CD4-positive, alpha-beta memory T cell (primary cell): ENCODE results near the gene ZDHHC5. TPM values are rescaled to one million over a fixed set of nuclear protein-coding genes. Genes with fewer than 3 reads are reported as not detected.
"Not testable (repeated sequence)": the region's sequence is repeated elsewhere in the genome, so short reads cannot be mapped to it uniquely, and the experiment has no call there.

ENCODE experiments used
- CTCF ChIA-PET: fragments of 350-600 bp; sonication (Branson Sonifier 250); formaldehyde crosslinking; loops from one replicate; lab custom pipeline; 2021; ENCODE audit warnings: inconsistent platforms; ENCODE audit not compliant: partially characterized antibody; lab: Charles Lee
- POLR2A ChIA-PET: fragments of 350-600 bp; sonication (Branson Sonifier 250); formaldehyde crosslinking; loops from one replicate; lab custom pipeline; 2021; ENCODE audit not compliant: partially characterized antibody; lab: Charles Lee
- DNase-seq, 5 donors: peaks; one replicate each; pipeline versions ENCODE4 v3.0.0 to v3.0.0-alpha.2; 2020 to 2022; ENCODE audit warnings: mixed read lengths in 1 of 5
- H3K27ac ChIP-seq: one replicate; pipeline ENCODE4 v1.7.0; 2013; ENCODE audit warnings: low read depth, low read length
- H3K27me3 ChIP-seq: 2 replicates; pipeline ENCODE4 v1.7.0; 2013; ENCODE audit warnings: mild to moderate bottlenecking, low read length, moderate library complexity; ENCODE audit not compliant: insufficient read depth
- H3K36me3 ChIP-seq: 2 replicates; pipeline ENCODE4 v1.7.0; 2013; ENCODE audit warnings: mild to moderate bottlenecking, low read length, moderate library complexity; ENCODE audit not compliant: insufficient read depth
- H3K4me1 ChIP-seq: 2 replicates; pipeline ENCODE4 v1.7.0; 2013; ENCODE audit warnings: mild to moderate bottlenecking, low read length, moderate library complexity; ENCODE audit not compliant: insufficient read depth
- H3K4me3 ChIP-seq, 2 donors: one replicate each; pipeline ENCODE4 v1.7.0; 2013; ENCODE audit warnings: low read length in 2 of 2, mild to moderate bottlenecking in 1 of 2
- H3K9me3 ChIP-seq, 2 donors: one replicate each; pipeline ENCODE4 v1.7.0; 2013; ENCODE audit warnings: low read length in 2 of 2, control low read depth in 1 of 2; ENCODE audit not compliant: control insufficient read depth in 1 of 2
- H3K27ac Mint-ChIP-seq, 7 donors: one replicate each; pipeline ENCODE4 v1.8.0; 2020 to 2021; ENCODE audit warnings: mixed read lengths in 7 of 7, mild to moderate bottlenecking in 6 of 7, inconsistent platforms in 3 of 7, moderate library complexity in 3 of 7
- H3K27me3 Mint-ChIP-seq, 2 donors: one replicate each; pipeline ENCODE4 v1.8.0; 2020 to 2021; ENCODE audit warnings: mixed read lengths in 2 of 2
- H3K36me3 Mint-ChIP-seq, 2 donors: one replicate each; pipeline ENCODE4 v1.8.0; 2020 to 2021; ENCODE audit warnings: mixed read lengths in 2 of 2, inconsistent platforms in 1 of 2, mild to moderate bottlenecking in 1 of 2
- H3K4me1 Mint-ChIP-seq, 4 donors: one replicate each; pipeline ENCODE4 v1.8.0; 2020 to 2021; ENCODE audit warnings: mixed read lengths in 4 of 4, mild to moderate bottlenecking in 1 of 4
- H3K4me3 Mint-ChIP-seq, 8 donors: one replicate each; pipeline ENCODE4 v1.8.0; 2020 to 2021; ENCODE audit warnings: mixed read lengths in 8 of 8, mild to moderate bottlenecking in 7 of 8, moderate library complexity in 6 of 8, inconsistent platforms in 3 of 8
- H3K9me3 Mint-ChIP-seq, 8 donors: one replicate each; pipeline ENCODE4 v1.8.0; 2020 to 2021; ENCODE audit warnings: mixed read lengths in 8 of 8, mild to moderate bottlenecking in 5 of 8, inconsistent platforms in 3 of 8, moderate library complexity in 1 of 8
- intact Hi-C: fragments of 100-400 bp; cut with micrococcal nuclease; formaldehyde crosslinking; loops from one replicate; pipeline ENCODE4 v1.15.1; 2023
- polyA plus RNA-seq, 2 donors: library from polyadenylated mRNA; unstranded; fragments of 300-500 nt; fragmentation: Illumina TruSeq; gene quantifications; one replicate each; pipeline ENCODE4 v1.2.3, GENCODE V29; 2021
- total RNA-seq, 2 experiments: library from RNA; stranded (reverse); gene quantifications; one replicate each; pipeline ENCODE4 v1.2.3, GENCODE V29; 2021

Gene ZDHHC5
- total and polyA plus RNA-seq, 4 experiments from 2014 or later: 30.4 to 75.8 (median 58.9) TPM

DNA sequence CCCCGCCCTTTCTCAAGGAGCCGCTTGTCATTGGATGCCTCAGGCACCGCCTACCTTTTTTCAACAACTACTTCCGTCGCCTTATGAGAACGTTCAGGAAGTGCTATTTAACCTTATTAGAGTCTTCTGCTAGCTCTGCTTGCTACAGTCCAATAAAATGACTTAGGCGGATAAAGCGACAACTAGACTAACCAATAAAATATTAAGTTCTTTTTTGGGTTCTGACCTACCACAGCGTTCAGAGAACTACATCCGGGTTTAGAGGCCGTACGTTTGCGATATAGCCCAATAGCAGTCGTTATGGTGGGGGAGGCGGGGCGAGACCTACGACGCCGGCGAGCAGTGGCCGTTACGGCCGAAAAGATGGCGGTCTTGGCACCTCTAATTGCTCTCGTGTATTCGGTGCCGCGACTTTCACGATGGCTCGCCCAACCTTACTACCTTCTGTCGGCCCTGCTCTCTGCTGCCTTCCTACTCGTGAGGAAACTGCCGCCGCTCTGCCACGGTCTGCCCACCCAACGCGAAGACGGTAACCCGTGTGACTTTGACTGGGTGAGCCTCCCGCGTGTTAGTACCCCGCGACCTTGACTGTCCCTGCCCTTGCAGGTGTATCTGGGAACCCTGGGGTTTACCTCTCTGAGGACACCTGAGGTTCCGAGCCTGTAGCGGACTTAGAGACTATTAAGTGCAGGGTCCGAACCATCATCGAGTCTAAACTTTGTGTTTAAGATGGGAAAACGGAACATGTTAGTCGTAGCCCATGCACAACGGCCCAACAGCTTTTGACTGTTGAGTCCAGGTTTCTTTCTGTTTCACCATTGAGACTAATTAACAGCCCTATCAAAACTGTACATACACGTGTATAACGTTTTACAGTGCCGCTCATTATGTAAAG lies 44.6 kb downstream of the ZDHHC5 start, which contains the start of gene TMX2:
TSS of gene TMX2 (plus strand) at position 338 of the 895 bp plus-strand sequence. CDS start at position 364, 26 bp downstream.
- H3K4me3 Mint-ChIP-seq: peak within 1 kb of the TSS; percentile 93 to 99 (median 98)
- peak within 1 kb of the TSS; percentile 91 to 99 (median 98) for H3K27ac Mint-ChIP-seq
- Histone ChIP-seq H3K27ac (peak within 1 kb of the TSS; percentile 96), H3K9me3 (no peaks in the 10 kb centered on the region), H3K4me1 (peaks cover 34% of the 10 kb centered on the region), H3K4me3 (peak within 1 kb of the TSS; percentile 92 to 96), H3K27me3 (no peaks in the 10 kb centered on the region), H3K36me3 (no peaks in the 10 kb centered on the region)
- peaks cover 0 to 27% of the 10 kb centered on the region in 2 donors for H3K36me3 Mint-ChIP-seq
- POLR2A ChIA-PET: interaction anchor here (0.6 to 3.7 kb wide), 20 partner anchors 9 to 866 kb away, joined by 3 to 29 read pairs (median 4); partner anchors contain the start of genes BTBD18, SELENOH, SSRP1 and TIMM10
- intact Hi-C loops: loop anchor here (1.0 to 10.0 kb wide), 12 partner anchors 29 to 1956 kb away; partner anchors contain the start of genes CLP1, FAM111A, PATL1 and SELENOH
- peak; percentile 89 to 97 (median 94) for DNase-seq
- CTCF ChIA-PET: interaction anchor here (0.9 to 5.3 kb wide), 5 partner anchors 88 to 219 kb away, joined by 3 to 30 read pairs (median 5); partner anchors contain the start of gene UBE2L6
- H3K9me3 Mint-ChIP-seq: no peaks in the 10 kb centered on the region
- peaks cover 30 to 64% (median 43%) of the 10 kb centered on the region in 4 donors for H3K4me1 Mint-ChIP-seq
- H3K27me3 Mint-ChIP-seq: no peaks in the 10 kb centered on the region

DNA sequence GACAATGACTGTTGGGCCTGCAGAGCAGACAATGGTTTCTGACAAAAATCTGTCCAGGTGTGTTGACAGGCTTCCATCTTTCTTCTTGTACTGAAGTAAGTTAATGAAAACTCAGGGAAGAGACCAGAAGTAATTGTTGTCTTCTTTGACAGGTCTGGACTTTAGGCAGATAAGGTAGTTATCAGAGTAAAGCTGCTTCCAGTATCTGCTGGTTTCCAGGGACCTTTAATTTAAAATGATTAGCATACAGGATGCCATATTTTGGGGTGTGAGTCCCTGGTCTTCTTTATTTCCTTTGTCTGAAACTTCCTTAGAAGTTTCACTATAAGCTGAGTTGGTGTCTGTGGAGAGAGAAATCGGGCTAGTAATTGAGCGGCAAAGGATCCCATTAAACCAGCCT lies 45.9 kb downstream of the ZDHHC5 start:
- no peak overlapping the region for H3K27ac ChIP-seq
- ChIA-PET POLR2A (interaction anchor here (0.6 to 3.7 kb wide), 5 partner anchors 22 to 865 kb away, joined by 3 to 25 read pairs (median 3); partner anchors contain the start of genes SELENOH, ZDHHC5 and ZFP91), CTCF (interaction anchor here (0.8 to 2.2 kb wide), 5 partner anchors 12 to 146 kb away, joined by 3 to 20 read pairs (median 4); partner anchors contain the start of gene UBE2L6)
- H3K9me3 ChIP-seq: no peaks in the 10 kb centered on the region
- peak overlapping the region; percentile 93 to 99 (median 98) for H3K4me3 Mint-ChIP-seq
- H3K27ac Mint-ChIP-seq: peak overlapping the region in 5 of 7 donors; percentile 7 to 97 (median 91)
- peaks cover 34% of the 10 kb centered on the region for H3K4me1 ChIP-seq
- peaks cover 7 to 26% of the 10 kb centered on the region in 2 donors for H3K36me3 Mint-ChIP-seq
- no peaks in the 10 kb centered on the region for H3K36me3 ChIP-seq
- H3K27me3 ChIP-seq: no peaks in the 10 kb centered on the region
- no peaks in the 10 kb centered on the region for H3K9me3 Mint-ChIP-seq
- peaks cover 24 to 64% (median 40%) of the 10 kb centered on the region in 4 donors for H3K4me1 Mint-ChIP-seq
- H3K27me3 Mint-ChIP-seq: no peaks in the 10 kb centered on the region
- no peak for DNase-seq
- intact Hi-C loops: loop anchor here (2.0 to 10.0 kb wide), 3 partner anchors 1428 to 1955 kb away; partner anchors contain the start of genes FAM111A and PATL1
- H3K4me3 ChIP-seq: no peak overlapping the region

GRCh38 chr11:57716726-57717125 lies 48.8 kb downstream of the ZDHHC5 start:
- H3K27ac ChIP-seq, H3K27ac Mint-ChIP-seq, H3K4me3 ChIP-seq, H3K27me3 Mint-ChIP-seq, POLR2A ChIA-PET, H3K9me3 Mint-ChIP-seq, H3K9me3 ChIP-seq, H3K36me3 ChIP-seq, CTCF ChIA-PET, H3K27me3 ChIP-seq, DNase-seq, H3K4me3 Mint-ChIP-seq: not testable (repeated sequence)
- Mint-ChIP-seq H3K36me3 (peaks cover 7 to 22% of the 10 kb centered on the region in 2 donors), H3K4me1 (peaks cover 15 to 41% (median 26%) of the 10 kb centered on the region in 4 donors)
- intact Hi-C loops: loop anchor here (10.0 kb wide), 1 partner anchor 1838 kb away; no protein-coding TSS in a partner anchor
- H3K4me1 ChIP-seq: peaks cover 21% of the 10 kb centered on the region

DNA sequence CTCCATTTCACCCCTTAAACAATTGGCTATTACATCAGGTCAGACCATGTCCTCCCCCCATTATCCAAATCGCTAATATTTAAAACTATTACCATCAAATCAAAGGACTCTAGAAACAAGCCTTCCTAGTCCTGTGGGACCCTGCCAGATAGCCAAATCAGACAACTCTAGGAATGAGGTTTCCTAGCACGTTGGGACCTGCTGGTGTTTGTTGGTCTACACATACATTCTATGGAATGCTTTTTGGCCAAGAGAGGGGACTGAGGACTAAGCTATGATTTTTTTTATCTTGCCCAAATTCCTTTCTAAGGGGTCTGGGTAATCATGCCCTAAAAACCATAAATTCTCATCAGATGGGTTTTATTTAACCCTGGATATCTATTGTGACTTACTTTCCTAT lies 59.3 kb downstream of the ZDHHC5 start:
- Mint-ChIP-seq H3K4me1 (peaks cover 0 to 16% (median 5%) of the 10 kb centered on the region in 4 donors), H3K27me3 (no peaks in the 10 kb centered on the region), H3K9me3 (no peaks in the 10 kb centered on the region), H3K36me3 (peaks cover 0 to 9% of the 10 kb centered on the region in 2 donors), H3K27ac (peak overlapping the region in 2 of 7 donors; percentile 1 to 48), H3K4me3 (no peak overlapping the region)
- H3K27me3 ChIP-seq: no peaks in the 10 kb centered on the region
- intact Hi-C loops: no loop called here
- no peaks in the 10 kb centered on the region for H3K4me1 ChIP-seq
- no peak overlapping the region for H3K27ac ChIP-seq
- H3K4me3 ChIP-seq: no peak overlapping the region
- H3K36me3 ChIP-seq: no peaks in the 10 kb centered on the region
- H3K9me3 ChIP-seq: no peaks in the 10 kb centered on the region
- no peak for DNase-seq
- POLR2A ChIA-PET: no interaction called here
- CTCF ChIA-PET: interaction anchor here (0.9 kb wide), 2 partner anchors 9 to 73 kb away, joined by 3 to 4 read pairs; no protein-coding TSS in a partner anchor

GRCh38 chr11:57728829-57729228 lies 60.9 kb downstream of the ZDHHC5 start:
- CTCF ChIA-PET: interaction anchor here (1.1 to 2.0 kb wide), 3 partner anchors 72 to 87 kb away, joined by 3 to 6 read pairs (median 3); no protein-coding TSS in a partner anchor
- POLR2A ChIA-PET: no interaction called here
- no peak for DNase-seq
- no peaks in the 10 kb centered on the region for H3K36me3 ChIP-seq
- H3K27ac Mint-ChIP-seq: peak overlapping the region in 2 of 7 donors; percentile 26 to 70
- H3K4me3 ChIP-seq: no peak overlapping the region
- H3K27me3 Mint-ChIP-seq: no peaks in the 10 kb centered on the region
- no peaks in the 10 kb centered on the region for H3K9me3 Mint-ChIP-seq
- H3K4me3 Mint-ChIP-seq: no peak overlapping the region
- H3K4me1 ChIP-seq: no peaks in the 10 kb centered on the region
- H3K4me1 Mint-ChIP-seq: peaks cover 0 to 16% (median 6%) of the 10 kb centered on the region in 4 donors
- no peaks in the 10 kb centered on the region for H3K9me3 ChIP-seq
- intact Hi-C loops: no loop called here
- H3K27me3 ChIP-seq: no peaks in the 10 kb centered on the region
- H3K27ac ChIP-seq: no peak overlapping the region
- peaks cover 0 to 9% of the 10 kb centered on the region in 2 donors for H3K36me3 Mint-ChIP-seq

- no peaks in the 10 kb centered on the region for H3K27me3 Mint-ChIP-seq
- H3K36me3 Mint-ChIP-seq: peaks cover 0 to 9% of the 10 kb centered on the region in 2 donors
- POLR2A ChIA-PET: no interaction called here
- Histone ChIP-seq H3K4me3 (no peak overlapping the region), H3K27me3 (no peaks in the 10 kb centered on the region), H3K9me3 (no peaks in the 10 kb centered on the region), H3K27ac (no peak overlapping the region), H3K4me1 (no peaks in the 10 kb centered on the region), H3K36me3 (no peaks in the 10 kb centered on the region)
- H3K27ac Mint-ChIP-seq: no peak overlapping the region
- intact Hi-C loops: no loop called here
- CTCF ChIA-PET: interaction anchor here (2.0 kb wide), 1 partner anchor 71 kb away, joined by 6 read pairs; no protein-coding TSS in a partner anchor
- no peak for DNase-seq
- no peak overlapping the region for H3K4me3 Mint-ChIP-seq
- H3K9me3 Mint-ChIP-seq: no peaks in the 10 kb centered on the region
- H3K4me1 Mint-ChIP-seq: peaks cover 0 to 16% (median 6%) of the 10 kb centered on the region in 4 donors
Observed at GRCh38 chr11:57729479-57729878, 61.6 kb downstream of the ZDHHC5 start.
